Psoas muscle (tissue), 8 donors: Measurements from ENCODE around the gene SOCS2. TPM values are rescaled to one million over a fixed set of nuclear protein-coding genes. Genes with fewer than 3 reads are reported as not detected.

Experiments
- ATAC-seq, 4 donors: fragments of 200-7000 bp; cut with Tn5 transposase; one replicate each; pipeline ENCODE4 v1.9.1; 2020; ENCODE audit warnings: moderate library complexity in 3 of 4, mild to moderate bottlenecking in 2 of 4
- DNase-seq, 2 donors: peaks; one replicate each; pipeline ENCODE4 v3.0.0-alpha.2; 2020
- H3K27ac ChIP-seq: fragments of 200-600 bp; one replicate; pipeline ENCODE4 v1.8.0; 2022
- H3K27me3 ChIP-seq, 3 donors: fragments of 200-600 bp in 1 of 3; one replicate each; pipeline versions ENCODE4 v1.6.1 to v1.8.0; 2013 to 2022; ENCODE audit warnings: low read length in 2 of 3, mild to moderate bottlenecking in 2 of 3, moderate library complexity in 1 of 3; ENCODE audit not compliant: insufficient read depth in 3 of 3
- H3K36me3 ChIP-seq, 2 donors: fragments of 200-600 bp in 1 of 2; one replicate each; pipeline versions ENCODE4 v1.6.1 to v1.8.0; 2013 to 2022; ENCODE audit warnings: low read depth in 1 of 2, mild to moderate bottlenecking in 1 of 2, moderate library complexity in 1 of 2; ENCODE audit not compliant: insufficient read depth in 1 of 2
- H3K4me1 ChIP-seq: fragments of 200-600 bp; one replicate; pipeline ENCODE4 v1.8.0; 2022
- H3K4me3 ChIP-seq: fragments of 200-600 bp; one replicate; pipeline ENCODE4 v1.8.0; 2022; ENCODE audit warnings: mild to moderate bottlenecking
- H3K9me3 ChIP-seq: fragments of 200-600 bp; one replicate; pipeline ENCODE4 v1.8.0; 2022
- CTCF ChIP-seq: fragments of 200-600 bp; IDR thresholded peaks from one replicate; pipeline ENCODE4 v1.8.0; 2022; ENCODE audit warnings: antibody characterized with exemption
- WGBS, 3 donors: extraction: QIAGEN DNeasy Blood & Tissue Kit; methylation state at CpG; one replicate each; pipeline versions ENCODE4 v1.1.6 to v1.1.7; 2013; 5-methylcytosine and 5-hydroxymethylcytosine counted together
- intact Hi-C, 2 donors: fragments of 100-400 bp; cut with DNase I; formaldehyde crosslinking; loops; one replicate each; pipeline versions ENCODE4 v1.11.0 to v1.14.2; 2022
- polyA plus RNA-seq, 3 donors: library from polyadenylated mRNA; stranded (reverse); fragments of 200-250 nt; gene quantifications; one replicate each; pipeline ENCODE4 v1.2.3, GENCODE V29; 2013
- total RNA-seq, 4 donors: library from RNA; stranded (reverse); fragmentation: NEBNext Ultra II Directional in 2 of 4; extraction: Animal tissue kit (Norgen Biotek cat#: 25700) in 2 of 4; gene quantifications; one replicate each; pipeline versions ENCODE4 v1.2.1 to v1.2.4, GENCODE V29; 2021 to 2023
- donor health status: healthy with polysubstance abuse.
- donor health status: DM: no; HTN: no; CAD: no; lungs with moderate emphysema.
- donor health status: Bipolar disorder and iron deficiency.
- donor health status: healthy.
- donor health status: DM: yes; HTN: yes; CAD: no.
- donor health status: DM: no; HTN: no; CAD: no.
- donor health status: DM: no; HTN: no; CAD: no.
- donor health status: DM: yes; HTN: yes; CAD: no.

The SOCS2 gene
- total and polyA plus RNA-seq, 7 donors, result 2.9 to 10.6 (median 4.7) TPM

GRCh38 chr12:93573552-93574223 lies 1.2 kb downstream of the SOCS2 start:
- H3K4me1 ChIP-seq, result no peaks in the 10 kb centered on the region
- peak overlapping the region; percentile 94 for H3K4me3 ChIP-seq
- peaks cover 0 to 5% of the 10 kb centered on the region in 2 donors for H3K36me3 ChIP-seq
- no peaks in the 10 kb centered on the region for H3K9me3 ChIP-seq
- no peaks in the 10 kb centered on the region for H3K27me3 ChIP-seq
- DNase-seq (no peak), ATAC-seq (no peak)
- intact Hi-C loops, result loop anchor here (5.0 to 10.0 kb wide), 6 partner anchors 91 to 529 kb away; no protein-coding TSS in a partner anchor
- TF ChIP-seq CTCF, result no peak
- 23 to 40% (median 38%) methylated on average over 21 of the region's 21 CpGs for WGBS, 3 donors
- H3K27ac ChIP-seq, result no peak overlapping the region

- intact Hi-C loops, result loop anchor here (10.0 kb wide), 4 partner anchors 88 to 498 kb away; no protein-coding TSS in a partner anchor
- Histone ChIP-seq H3K4me1 (no peaks in the 10 kb centered on the region), H3K4me3 (no peak overlapping the region), H3K27me3 (no peaks in the 10 kb centered on the region), H3K36me3 (peaks cover 0 to 5% of the 10 kb centered on the region in 2 donors), H3K27ac (no peak overlapping the region), H3K9me3 (no peaks in the 10 kb centered on the region)
- ATAC-seq, result no peak
- no peak for TF ChIP-seq CTCF
- WGBS, 3 donors, result 69 to 78% (median 74%) methylated on average over 3 of the region's 3 CpGs
- DNase-seq, result no peak
Observed at GRCh38 chr12:93577222-93577621, 4.7 kb downstream of the SOCS2 start.

- DNase-seq (no peak), ATAC-seq (no peak)
- H3K4me3 ChIP-seq, result no peak overlapping the region
- TF ChIP-seq CTCF, result no peak
- 81 to 90% (median 84%) methylated on average over 5 of the region's 5 CpGs for WGBS, 3 donors
- no peaks in the 10 kb centered on the region for H3K27me3 ChIP-seq
- peaks cover 0 to 5% of the 10 kb centered on the region in 2 donors for H3K36me3 ChIP-seq
- H3K27ac ChIP-seq, result no peak overlapping the region
- no peaks in the 10 kb centered on the region for H3K4me1 ChIP-seq
- no peaks in the 10 kb centered on the region for H3K9me3 ChIP-seq
- intact Hi-C loops, result loop anchor here (10.0 kb wide), 4 partner anchors 87 to 497 kb away; no protein-coding TSS in a partner anchor
Observed at GRCh38 chr12:93578221-93578620, 5.7 kb downstream of the SOCS2 start.

- no peaks in the 10 kb centered on the region for H3K4me1 ChIP-seq
Observed at GRCh38 chr12:93580682-93581081, 8.2 kb downstream of the SOCS2 start.

More at GRCh38 chr12:93580682-93581081, 8.2 kb downstream of the SOCS2 start:
- Histone ChIP-seq H3K4me3 (no peak overlapping the region), H3K27me3 (no peaks in the 10 kb centered on the region), H3K27ac (no peak overlapping the region), H3K9me3 (no peaks in the 10 kb centered on the region), H3K36me3 (no peaks in the 10 kb centered on the region)
- intact Hi-C loops, result no loop called here
- DNase-seq (no peak), ATAC-seq (no peak)
- TF ChIP-seq CTCF, result no peak
